Stimulated activated CD8-positive, alpha-beta memory T cell treated with anti-CD3 and anti-CD28 coated beads, Interleukin-4, amount 100 ng/mL, for 24 hours (primary cell): Measurements from ENCODE around the gene KRT31.
"Not testable (repeated sequence)": the region's sequence is repeated elsewhere in the genome, so short reads cannot be mapped to it uniquely, and the experiment has no call there.

ENCODE experiments used
- DNase-seq: peaks from one replicate; pipeline ENCODE4 v3.0.0-alpha.2; 2020; ENCODE audit warnings: low read depth

KRT31 gene

DNA sequence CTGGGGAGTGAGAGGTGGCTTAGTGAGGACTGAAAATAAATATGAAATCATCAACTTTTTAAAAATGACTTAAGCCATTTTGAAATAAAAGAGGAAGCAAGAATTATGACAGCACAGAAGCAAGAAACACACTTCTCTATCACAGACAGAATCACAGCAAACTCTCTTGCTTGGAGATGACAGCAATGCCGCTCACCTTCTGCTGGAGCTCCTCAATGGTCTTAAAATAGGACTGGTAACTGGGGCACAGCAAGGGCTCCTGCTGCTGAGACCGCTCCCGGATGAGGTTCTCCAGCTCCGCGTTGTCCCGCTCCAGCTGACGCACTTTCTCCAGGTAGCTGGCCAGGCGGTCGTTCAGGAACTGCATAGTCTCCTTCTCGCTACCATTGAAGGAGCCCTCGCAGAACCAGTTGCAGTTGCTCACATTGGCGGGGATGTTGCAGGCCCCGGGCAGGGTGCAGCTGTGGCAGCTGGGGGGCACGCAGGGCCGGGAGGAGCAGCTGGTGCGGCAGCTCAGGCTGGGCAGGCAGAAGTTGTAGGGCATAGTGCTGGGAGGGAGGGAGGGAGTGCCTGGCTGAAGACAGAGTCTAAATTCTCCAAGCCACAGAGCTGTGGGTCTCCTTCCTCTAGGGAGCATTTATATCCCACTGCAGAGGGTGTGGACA, at the start of gene KRT31:
Gene KRT31 (minus strand): TSS at position 613 of the 665 bp plus-strand sequence. CDS start 69 bp downstream, at position 544.
- DNase-seq = no peak

DNA sequence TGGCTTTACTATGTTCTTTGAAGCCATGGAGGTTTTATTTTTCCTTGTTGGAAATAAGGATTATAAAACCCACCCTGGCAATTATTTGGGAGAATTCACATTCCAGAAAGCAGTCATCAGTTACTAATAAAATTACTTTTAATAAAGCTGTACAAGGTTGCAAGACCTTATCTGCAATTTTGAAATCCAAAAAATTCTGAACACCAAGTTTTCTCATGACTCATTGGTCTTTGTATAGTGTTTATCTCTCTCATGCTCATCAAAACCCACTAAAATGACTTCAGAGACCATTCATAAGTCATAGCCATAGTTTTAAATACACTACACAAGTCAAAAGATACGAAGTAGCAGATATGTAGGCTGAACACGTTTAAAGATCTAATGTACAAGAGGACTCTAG, 49.4 kb upstream of the KRT31 start:
- DNase-seq = no peak

DNA sequence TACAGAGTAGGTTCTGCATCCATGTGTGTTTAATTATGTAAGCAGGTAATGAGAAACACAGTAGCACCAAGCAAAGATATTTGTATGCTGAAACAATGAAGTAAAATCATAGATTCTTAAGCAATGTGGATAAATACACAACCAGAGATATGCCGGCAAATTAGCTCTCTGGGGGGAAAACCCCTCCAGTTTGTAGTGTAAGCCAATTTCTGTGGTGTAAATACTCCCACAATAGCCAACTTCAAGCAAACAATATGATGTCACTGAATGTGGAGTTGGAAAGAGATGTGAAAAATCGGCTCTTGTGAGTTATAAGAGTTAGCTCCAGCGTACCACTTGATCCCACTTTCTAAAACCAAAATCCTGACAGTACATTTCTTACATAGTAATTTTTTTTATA, 47.2 kb upstream of the KRT31 start:
- no peak for DNase-seq

DNA sequence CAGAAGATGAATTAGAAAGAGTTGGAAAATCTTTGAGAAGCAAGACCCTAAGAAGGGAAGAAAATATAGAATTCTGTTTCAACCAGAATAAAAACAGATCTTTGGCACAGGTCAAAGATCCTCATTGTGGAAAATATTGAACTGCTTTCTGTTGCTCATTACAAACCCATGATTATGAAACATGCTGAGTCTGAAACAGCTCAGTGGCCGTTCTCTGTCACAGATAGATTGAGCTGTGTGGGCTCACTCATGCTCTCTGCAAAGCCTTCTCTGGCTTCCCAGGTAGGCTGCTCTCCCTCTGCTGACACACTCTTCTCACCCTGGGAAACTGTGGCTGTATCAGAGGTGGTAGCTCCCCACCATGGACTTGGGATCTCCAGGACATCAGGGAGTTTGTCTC, 46.8 kb upstream of the KRT31 start:
- DNase-seq = no peak

DNA sequence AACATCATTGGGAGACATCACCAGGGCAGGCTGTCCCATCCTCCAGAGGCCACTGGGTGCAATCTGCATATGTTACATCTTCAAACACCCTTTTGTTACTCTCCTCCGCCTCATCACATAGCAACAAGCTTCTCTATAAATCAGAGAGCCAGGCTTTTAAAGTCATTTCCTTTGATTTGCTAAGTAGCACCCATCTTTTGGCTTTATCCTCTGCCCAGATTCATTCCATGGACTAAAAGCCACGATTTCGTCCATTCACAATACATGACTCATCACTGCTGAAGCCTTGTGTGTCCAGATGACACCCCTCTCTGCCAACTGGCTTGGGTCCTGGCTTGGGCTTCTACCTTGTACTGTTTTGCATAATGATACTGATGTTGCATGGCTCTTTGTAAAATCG, 45.3 kb upstream of the KRT31 start:
- no peak for DNase-seq

DNA sequence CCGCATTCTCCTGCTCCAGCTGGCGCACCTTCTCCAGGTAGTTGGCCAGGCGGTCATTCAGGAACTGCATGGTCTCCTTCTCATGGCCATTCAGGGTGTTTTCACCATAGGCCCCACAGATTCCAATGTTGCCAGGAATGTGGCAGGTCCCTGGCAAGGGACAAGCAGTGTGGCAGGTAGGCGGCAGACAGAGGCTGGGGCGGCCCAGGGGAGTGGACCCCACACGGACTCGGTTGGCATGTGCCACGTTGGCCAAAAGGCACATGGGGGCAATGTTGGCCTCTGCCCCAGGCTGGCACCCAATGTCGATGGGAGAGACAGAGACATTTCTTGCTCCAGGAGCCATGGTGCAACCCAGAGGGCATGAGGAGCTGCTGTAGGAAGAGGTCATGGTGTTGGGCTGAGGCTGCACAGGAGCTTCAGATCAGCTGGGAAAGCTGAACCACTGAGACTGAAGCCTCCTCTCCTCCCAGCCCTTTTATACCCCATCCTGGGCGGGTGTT, 43.2 kb upstream of the KRT31 start, which contains the start of gene KRT38:
Gene KRT38 (minus strand): TSS at position 453 of the 503 bp plus-strand sequence. CDS start 62 bp downstream, at position 391.
- DNase-seq = no peak

DNA sequence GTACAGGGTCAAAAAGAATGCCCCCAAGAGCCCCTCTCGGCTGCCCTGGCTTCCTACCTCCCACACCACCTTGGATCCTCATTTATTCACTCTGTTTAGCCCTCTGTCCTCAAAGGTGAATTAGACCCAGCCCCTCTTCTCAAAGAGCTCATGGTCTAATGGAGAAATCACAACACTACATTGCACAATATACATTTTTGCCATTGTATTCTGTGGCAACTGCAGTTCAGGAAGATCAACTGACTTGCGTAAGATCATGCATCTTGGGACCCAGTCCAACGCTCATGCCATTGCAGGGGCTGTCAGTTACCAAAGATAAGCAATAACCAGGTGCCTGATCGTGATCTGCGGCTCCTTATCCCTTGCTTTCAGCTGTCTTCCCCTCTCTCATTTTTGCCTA, 42.0 kb upstream of the KRT31 start:
- DNase-seq = no peak

DNA sequence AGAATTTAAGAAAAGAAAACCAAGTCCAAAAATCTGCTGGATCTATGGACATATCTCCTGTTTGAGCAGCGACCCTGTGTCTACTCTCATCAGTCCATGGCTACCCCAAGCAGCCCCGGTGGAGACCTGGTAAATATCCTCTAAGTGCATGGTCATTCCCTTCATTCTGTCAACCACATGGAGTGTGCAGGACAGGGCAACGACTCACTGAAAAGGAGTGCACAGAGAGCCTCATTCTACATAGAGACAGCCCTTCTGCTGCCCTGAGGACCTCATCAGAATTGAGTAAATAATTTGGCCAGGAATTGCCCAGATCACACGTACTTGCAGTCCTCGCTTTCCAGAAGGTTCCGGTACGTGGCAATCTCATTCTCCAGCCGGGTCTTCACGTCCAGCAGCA, 40.4 kb upstream of the KRT31 start:
- DNase-seq = no peak

DNA sequence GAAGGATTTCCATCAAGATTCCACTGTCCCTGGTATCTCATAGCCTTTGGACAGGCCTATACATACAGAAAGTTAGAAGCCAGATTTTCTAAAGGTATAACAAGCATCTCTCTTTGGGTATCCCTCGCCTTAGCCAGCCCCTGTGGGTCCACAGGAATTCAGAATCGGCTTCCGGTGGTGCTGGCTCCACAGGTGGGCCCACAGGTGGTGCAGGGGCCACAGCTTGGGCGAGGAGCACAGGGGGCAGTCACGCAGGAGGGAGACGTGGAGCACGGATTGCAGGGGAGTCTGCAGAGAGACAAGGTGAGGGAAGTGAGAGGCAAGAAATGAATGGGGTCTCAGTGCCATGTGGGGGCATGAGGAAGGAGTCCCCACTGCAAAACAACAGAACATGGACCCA, 39.8 kb upstream of the KRT31 start:
- no peak for DNase-seq

DNA sequence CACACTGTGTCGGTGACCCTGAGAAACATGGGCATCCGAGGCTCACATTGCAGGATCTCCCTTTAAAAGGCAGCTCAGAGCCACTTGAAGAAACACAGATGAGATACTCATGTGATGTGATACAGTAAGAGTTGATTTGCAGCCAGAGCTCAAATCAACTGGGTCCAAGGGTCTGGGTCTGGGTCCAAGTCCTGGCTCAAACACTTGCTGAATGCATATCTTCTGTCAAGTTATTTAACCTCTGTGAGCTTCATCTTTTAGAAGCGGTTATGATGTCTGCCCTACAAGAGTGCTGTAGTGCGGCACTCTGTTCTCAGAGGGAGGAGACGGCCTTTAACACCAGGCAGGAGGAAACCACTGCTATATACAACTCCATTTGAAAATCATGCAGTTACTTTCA, 37.0 kb upstream of the KRT31 start:
- no peak for DNase-seq

DNA sequence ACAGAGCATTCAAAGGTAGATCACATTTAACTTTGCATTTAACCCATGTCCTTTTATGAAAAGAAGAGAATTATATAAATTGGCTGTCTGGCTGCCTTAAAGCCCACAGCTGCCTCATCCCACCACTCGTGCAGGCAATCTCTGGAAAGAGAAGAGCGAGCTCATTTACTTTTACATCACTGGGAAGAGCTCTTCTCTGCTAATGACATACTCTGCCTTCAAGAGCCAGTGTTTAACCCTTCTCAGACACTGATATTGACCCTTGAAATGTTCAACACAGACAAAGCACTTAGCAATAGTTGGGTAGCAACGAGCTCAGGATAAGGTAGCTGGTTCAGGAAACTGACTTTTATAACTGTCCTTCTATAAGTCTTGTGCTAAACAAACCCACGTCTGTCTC, 36.6 kb upstream of the KRT31 start:
- DNase-seq = no peak

DNA sequence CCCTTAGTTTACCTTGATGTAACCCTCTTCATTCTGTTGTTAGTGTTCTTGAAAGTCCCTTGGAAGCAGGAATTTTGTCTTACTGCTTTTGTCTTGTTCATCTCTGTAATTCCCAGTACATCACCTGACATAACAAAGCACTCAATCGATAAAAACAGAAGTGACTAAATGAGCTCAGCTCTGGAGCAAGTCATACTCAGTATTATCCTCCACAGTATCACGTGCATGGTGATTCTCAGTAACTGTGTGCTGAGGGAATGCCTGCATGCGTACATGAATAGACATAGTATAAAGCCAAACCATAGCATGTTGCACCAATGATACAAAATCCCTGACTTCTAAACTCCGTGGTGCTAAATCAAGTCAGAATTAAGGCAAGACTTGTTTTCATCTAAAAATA, 36.2 kb upstream of the KRT31 start:
- no peak for DNase-seq

DNA sequence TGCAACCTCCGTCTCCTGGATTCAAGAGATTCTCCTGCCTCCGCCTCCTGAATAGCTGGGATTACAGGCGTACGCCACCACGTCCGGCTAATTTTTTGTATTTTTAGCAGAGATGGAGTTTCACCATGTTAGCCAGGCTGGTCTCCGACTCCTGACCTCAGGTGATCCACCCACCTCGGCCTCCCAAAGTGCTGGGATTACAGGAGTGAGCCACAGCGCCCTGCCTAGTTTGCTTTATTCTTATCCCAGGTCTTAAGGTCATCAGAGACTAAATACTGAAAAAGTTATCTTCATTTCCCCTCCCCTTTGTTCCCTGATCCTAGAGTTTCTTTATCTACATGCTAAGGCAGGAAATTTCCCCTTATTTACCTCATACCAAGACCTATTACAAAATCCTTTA, 33.0 kb upstream of the KRT31 start:
- not testable (repeated sequence) for DNase-seq

DNA sequence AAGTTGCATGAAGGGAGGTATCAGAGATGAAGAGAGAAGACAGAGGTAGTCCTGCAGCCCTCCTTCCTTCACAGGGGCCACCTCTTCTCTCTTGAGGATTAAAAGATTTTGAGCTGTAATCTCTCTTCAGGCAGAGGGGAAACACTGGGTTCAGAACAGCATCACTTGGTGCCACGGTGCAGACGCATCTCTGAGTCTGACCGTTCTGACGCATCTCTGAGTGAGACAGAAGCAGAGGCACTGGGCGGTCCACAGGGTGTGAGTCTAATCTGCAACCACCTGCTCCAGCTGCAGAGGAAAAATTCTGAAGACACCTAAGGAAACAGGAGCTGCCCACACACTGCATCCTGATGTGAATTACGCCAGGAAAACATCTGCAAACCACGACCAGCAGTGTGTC, 32.3 kb upstream of the KRT31 start:
- DNase-seq = no peak

DNA sequence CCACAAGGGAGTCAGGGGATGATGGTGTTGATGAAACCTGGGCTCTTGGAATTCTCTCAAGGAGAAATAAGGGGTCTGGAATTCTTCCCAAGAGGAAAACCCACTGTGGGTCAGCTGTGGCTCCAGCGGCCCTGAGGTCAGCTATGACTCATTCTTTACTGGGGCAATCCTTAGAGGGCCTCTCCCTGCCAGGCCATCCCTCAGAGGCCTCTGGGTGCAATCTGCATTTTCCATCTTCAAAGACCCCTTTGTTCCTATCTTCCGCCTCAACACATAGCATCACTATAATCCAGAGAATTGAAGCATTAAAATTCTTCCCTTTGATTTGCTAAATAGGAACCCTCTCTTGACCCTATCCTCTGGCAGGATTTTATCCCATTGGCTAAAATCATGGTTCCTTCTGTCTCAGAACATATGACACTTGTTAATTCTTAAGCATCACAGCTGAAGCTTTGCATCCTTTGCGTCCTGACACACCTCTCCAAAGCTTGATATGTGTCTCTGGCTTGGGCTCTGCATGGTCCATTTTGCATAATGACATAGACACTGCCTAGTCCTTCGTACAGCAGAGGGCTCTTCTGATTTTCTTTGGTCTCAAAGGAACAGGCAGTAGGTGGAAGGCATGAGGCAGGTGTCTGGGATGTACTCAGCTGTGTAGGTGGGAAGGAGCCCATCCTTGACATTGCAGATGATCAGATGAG, 31.3 kb upstream of the KRT31 start:
- DNase-seq = no peak

DNA sequence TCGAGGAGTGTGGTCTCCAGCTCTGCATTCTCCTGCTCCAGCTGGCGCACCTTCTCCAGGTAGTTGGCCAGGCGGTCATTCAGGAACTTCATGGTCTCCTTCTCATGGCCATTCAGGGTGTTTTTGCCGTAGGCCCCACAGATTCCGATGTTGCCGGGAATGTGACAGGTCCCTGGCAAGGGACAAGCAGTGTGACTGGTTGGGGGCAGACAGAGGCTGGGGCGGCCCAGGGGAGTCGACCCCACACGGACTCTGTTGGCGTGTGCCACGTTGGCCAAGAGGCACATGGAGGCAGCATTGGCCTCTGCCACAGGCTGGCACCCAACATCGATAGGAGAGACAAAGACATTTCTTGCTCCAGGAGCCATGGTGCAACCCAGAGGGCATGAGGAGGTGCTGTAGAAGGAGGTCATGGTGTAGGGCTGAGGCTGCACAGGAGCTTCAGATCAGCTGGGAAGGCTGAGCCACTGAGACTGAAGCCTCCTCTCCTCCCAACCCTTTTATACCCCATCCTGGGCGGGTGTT, 26.8 kb upstream of the KRT31 start, which contains the start of gene KRT37:
Gene KRT37 (minus strand): TSS at position 475 of the 525 bp plus-strand sequence. CDS start 62 bp downstream, at position 413.
- DNase-seq = no peak

DNA sequence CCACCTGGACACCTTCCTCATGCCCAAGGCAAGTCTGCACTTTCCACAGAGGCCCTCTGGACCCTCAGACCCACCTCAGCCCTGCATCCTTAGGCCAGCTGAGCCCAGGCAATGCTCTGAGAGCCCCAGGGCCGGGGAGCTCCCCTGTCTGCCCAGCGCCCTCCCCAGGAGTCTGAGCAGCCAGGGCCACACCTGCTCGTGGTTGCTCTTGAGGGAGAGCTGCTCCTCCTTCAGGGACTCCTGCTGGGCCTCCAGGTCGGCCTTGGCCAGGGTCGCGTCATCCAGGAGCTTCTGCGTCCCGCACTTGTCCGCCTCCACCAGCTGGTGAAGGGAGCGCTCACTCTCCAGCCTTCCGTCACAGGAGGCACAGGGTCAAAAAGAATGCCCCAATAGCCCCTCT, 25.2 kb upstream of the KRT31 start:
- not testable (repeated sequence) for DNase-seq

DNA sequence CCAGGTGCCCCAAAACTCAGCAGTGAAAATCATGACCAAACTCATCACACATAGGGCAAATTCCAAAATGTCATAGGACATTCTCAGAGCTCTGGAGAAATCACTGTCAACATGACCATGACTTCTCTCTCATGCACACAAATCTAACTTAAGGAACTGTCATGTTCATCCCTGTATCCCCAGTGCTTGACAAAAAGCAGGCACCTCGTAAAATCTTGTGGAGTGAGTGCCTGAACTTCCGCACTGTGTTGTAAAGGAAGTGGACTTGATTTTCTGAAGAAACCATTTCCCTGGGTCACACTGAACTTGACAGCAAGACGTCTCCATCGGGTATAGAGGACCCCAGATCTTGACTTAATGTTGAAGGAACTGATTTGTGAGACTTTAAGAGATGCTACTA, 24.2 kb upstream of the KRT31 start:
- DNase-seq = no peak

DNA sequence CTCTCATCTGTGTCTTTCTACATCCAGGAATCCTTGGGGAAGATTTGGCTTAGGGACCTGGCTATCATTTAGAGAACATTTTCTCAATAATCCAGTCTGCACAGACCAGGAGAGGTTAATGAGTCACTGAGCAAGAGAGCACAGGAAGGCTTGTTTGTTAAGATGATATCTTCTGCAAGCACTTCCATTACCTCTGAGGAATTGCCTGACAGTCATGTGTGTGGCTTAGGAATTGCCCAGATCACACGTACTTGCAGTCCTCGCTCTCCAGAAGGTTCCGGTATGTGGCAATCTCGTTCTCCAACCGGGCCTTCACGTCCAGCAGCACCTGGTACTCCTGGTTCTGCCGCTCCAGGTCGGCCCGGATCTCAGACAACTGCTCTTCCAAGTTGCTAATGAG, 23.7 kb upstream of the KRT31 start:
- DNase-seq = no peak

DNA sequence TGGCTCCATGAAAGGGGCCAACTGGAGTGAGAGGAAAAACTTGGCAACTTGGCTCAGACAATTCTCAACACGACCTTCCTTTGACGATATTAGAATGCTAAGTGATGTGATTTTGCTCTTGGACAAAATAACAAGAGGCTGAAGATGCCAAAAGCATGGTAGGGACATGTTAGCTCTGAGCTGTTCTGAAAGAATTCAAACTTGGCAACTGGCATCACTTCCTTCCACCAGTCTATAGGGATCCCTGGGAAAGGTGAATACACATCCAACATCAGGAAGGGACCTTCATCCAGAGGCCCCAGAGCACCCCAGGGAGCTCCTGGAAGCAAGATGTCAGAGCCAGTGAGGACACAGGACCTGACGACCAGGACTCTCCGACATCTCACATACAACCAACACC, 22.7 kb upstream of the KRT31 start:
- DNase-seq = no peak

DNA sequence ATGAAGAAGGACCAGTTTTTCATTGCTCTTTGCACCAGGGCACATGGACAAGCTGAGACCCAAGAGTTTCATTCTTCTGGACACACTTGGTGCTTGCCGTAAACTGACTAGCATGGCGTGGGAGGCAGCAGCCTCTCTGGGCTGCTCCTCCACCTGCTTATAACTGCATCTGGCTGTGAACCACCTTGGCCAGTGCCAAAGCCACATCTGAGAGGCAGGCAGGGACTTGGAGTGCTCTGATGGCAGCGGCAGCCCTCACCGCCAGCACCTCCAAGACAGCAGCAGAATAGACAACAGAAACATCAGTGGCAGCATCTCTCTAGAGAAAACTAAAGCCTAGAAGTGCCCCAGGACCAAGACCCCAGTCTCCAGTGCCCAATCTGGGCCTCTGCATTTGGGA, 22.3 kb upstream of the KRT31 start:
- DNase-seq = no peak

DNA sequence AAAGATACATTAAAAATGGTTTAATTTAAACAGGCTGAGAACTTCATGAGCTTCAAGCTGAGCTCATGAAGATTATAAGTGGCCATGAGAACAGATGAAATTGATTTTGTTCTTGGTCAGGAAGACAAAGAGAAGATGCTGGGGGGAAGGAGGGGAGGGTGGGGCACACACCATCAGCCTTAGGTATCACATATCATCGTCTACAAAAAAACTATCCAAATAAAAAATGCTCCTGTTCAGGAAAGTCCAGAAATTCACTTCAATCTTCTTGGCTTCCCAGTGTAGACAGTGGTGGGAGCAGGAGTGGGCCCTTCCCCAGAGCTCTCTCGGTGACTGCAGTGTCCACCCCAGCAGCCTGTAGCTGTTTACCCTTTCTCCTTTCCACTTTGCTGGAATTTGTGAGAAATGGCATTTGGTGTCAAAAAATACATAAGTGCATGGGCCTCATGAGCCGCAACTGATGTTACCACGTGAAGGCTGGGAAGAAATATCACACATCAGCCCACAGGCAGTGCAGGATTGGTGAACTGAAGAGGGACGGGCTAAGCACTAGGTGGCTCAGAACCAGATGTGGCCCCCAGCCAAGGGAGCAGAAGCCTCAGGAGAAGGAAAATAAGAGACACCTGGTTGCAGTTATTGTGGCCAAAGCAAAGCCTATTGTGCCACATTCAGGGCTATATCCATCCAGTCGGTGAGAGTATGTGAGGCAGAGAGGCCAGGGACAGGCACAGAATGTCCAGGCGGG, 20.9 kb upstream of the KRT31 start:
- DNase-seq = no peak
